ENCODE results near the gene PPP6R2. TPM values are rescaled to one million over a fixed set of nuclear protein-coding genes. Genes with fewer than 3 reads are reported as not detected.
A peak's percentile ranks its signal among the peaks of the same experiment; 100 is the strongest.

PPP6R2 gene
- total and polyA plus RNA-seq, 2 donors (not counting 3 experiments of a cell fraction or from before 2014, with no cell fraction given) = 38.6 to 54.6 TPM

DNA sequence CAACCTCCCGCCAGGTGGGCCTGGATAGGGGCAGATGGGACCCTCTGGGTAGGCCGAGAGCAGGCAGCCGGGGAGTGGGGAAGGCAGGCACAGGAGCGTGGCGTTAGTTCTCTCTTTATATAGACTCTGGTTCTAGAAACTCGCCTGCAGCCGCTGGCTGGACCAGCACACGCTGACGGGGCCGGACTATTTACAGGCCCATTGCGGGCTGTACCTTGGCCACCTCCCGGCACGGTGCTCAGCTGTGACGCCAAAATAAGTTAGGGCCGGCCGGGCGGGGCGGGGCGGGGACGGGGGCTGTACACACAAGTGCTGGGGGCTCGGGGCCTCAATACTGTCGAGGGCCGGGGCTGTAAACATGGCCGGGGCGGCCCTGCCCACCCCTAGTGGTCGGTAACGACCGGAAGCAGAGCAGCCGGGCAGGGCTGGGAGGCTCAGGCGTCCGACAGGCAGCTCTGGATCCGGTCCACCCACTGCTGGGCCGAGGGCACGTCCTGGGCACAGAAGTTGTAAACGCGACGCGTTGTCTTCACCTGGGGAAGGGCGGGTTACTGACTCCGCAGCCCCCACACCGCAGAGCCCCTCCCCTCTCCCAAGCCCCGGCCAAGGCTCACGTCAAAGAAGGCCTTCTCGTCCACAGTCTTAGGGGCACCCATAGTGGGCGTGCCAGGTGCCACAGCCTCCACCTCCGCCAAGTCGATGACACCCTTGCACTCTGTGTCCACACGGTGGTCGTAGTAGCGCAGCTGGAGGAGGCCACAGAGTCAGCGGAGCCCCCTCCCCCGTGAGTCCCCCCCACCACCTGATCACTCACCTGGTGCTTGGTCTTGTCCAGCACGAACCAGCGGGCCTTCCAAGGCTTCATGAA, 103.8 kb downstream of the PPP6R2 start:
- TF ChIP-seq EZH2 (IDR thresholded peaks at IDR 0.05; ENCODE audit: borderline replicate concordance, low read depth, low read length, severe bottlenecking) (no peak), MYC (IDR thresholded peaks at IDR 0.05; ENCODE audit: low read depth, low read length) (no peak), POLR2AphosphoS5 (IDR thresholded peaks at IDR 0.05; ENCODE audit: insufficient read depth, low read depth, low read length) (peak; percentile 4)
- no peaks in the 10 kb centered on the region for H3K9me1 ChIP-seq (replicated peaks; ENCODE audit: control insufficient read depth, extremely low read depth, insufficient read depth, low read length)
- H3K27me3 ChIP-seq (ENCODE audit: control insufficient read depth in 2 of 2, insufficient read depth in 2 of 2, low read length in 2 of 2) = no peaks in the 10 kb centered on the region
- H3K4me1 ChIP-seq (ENCODE audit: control insufficient read depth, extremely low read depth, insufficient read depth, low read length) = peaks cover 6% of the 10 kb centered on the region
- H3K4me2 ChIP-seq (ENCODE audit: insufficient read depth, low read length) = no peak overlapping the region
- dilution Hi-C loops (cut with MboI; ENCODE audit: extremely low pct_ligation_motif_present, low sequenced_read_pairs) (no loop called here), intact Hi-C loops (cut with micrococcal nuclease) (no loop called here)
- H3K27ac ChIP-seq (ENCODE audit: insufficient read depth, low read depth, low read length) = no peak overlapping the region
- ChIA-PET CTCF (no interaction called here), POLR2A (no interaction called here)
- DNase-seq (ENCODE audit: low read depth, low spot score) (no peak), FAIRE-seq (no peak)
- no peak overlapping the region for H2AFZ ChIP-seq (ENCODE audit: low read depth, low read length)
- H3K4me3 ChIP-seq (replicated peaks in 1 of 3; ENCODE audit: insufficient read depth in 1 of 3, low read depth in 1 of 3, low read length in 3 of 3) = no peak overlapping the region
- TSS peak; percentile 67 for BruUV-seq (replicated peaks)
- H3K9me3 ChIP-seq (replicated peaks; ENCODE audit: control insufficient read depth, insufficient read depth, low read length) = no peaks in the 10 kb centered on the region
- H3K36me3 ChIP-seq (ENCODE audit: control insufficient read depth in 2 of 2, extremely low read depth in 1 of 2, insufficient read depth in 2 of 2, low read length in 2 of 2) = peaks cover 6 to 38% of the 10 kb centered on the region in 2 experiments
- H3K9ac ChIP-seq (replicated peaks; ENCODE audit: extremely low read depth, insufficient read depth, low read length) = no peak overlapping the region
- no peaks in the 10 kb centered on the region for H3K79me2 ChIP-seq (ENCODE audit: control insufficient read depth, insufficient read depth, low read length)
- H4K20me1 ChIP-seq (replicated peaks; ENCODE audit: control insufficient read depth, extremely low read depth, insufficient read depth, low read length) = no peaks in the 10 kb centered on the region

DNA sequence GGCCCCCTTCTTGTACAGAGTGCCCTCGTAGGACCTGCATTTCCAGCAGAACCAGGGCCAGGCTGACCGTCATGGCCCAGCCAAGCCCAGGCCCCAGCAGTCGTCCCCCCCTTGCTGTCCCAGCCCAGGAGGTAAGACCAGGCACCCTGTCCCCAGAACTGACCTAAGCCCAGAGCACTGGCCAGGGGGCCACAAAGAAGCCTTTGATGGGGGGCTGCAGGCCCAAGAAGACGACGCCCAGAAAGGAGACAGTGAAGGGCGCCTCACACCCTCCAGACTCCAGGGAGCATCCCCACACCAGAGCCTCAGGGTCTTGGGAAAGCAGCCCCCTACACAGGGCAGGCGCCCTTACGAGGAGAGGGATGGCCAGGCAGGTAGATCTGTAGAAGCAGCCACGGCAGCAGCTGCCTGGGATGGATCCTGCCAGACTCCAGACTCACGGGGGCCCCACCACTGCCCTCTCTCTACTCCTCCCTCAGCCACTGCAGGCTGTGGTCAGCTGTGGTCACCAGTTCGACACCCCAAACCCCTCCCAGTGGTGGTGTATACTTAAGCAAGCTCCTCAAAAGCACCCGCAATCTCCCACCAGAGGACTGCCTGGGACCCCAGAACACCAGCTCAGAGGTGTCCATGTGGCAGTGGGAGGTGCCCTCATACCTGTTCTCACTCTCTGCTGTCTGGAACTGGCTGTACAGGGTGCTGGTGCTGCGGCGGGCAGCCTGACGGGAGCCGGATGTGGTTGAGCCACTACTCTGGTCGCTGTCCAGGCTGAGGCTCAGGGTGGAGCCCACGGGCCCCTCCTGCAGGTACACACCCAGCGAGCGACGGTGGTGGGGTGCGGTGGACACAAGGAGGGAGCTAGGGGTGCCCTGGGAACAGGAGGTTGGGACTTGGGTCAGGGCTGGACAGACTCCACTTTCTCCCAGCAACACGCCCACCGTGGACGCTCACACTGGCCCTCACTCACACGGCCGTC, 104.7 kb downstream of the PPP6R2 start:
- no peak for DNase-seq (ENCODE audit: low read depth, low spot score)
- no peak for FAIRE-seq
- no peak overlapping the region for H2AFZ ChIP-seq (ENCODE audit: low read depth, low read length)
- H3K36me3 ChIP-seq (ENCODE audit: control insufficient read depth in 2 of 2, extremely low read depth in 1 of 2, insufficient read depth in 2 of 2, low read length in 2 of 2) = peaks cover 6 to 38% of the 10 kb centered on the region in 2 experiments
- no peaks in the 10 kb centered on the region for H3K27me3 ChIP-seq (ENCODE audit: control insufficient read depth in 2 of 2, insufficient read depth in 2 of 2, low read length in 2 of 2)
- no peaks in the 10 kb centered on the region for H3K9me1 ChIP-seq (replicated peaks; ENCODE audit: control insufficient read depth, extremely low read depth, insufficient read depth, low read length)
- no TSS peak for BruUV-seq (replicated peaks)
- no peak overlapping the region for H3K27ac ChIP-seq (ENCODE audit: insufficient read depth, low read depth, low read length)
- dilution Hi-C loops (cut with MboI; ENCODE audit: extremely low pct_ligation_motif_present, low sequenced_read_pairs) (no loop called here), intact Hi-C loops (cut with micrococcal nuclease) (no loop called here)
- no peak overlapping the region for H3K9ac ChIP-seq (replicated peaks; ENCODE audit: extremely low read depth, insufficient read depth, low read length)
- ChIA-PET CTCF (interaction anchor here (1.2 kb wide), 1 partner anchor 78 kb away, joined by 4 read pairs; the partner anchor contains the start of gene SCO2), POLR2A (no interaction called here)
- H3K9me3 ChIP-seq (replicated peaks; ENCODE audit: control insufficient read depth, insufficient read depth, low read length) = no peaks in the 10 kb centered on the region
- no peaks in the 10 kb centered on the region for H3K79me2 ChIP-seq (ENCODE audit: control insufficient read depth, insufficient read depth, low read length)
- H3K4me2 ChIP-seq (ENCODE audit: insufficient read depth, low read length) = no peak overlapping the region
- H3K4me1 ChIP-seq (ENCODE audit: control insufficient read depth, extremely low read depth, insufficient read depth, low read length) = peaks cover 6% of the 10 kb centered on the region
- TF ChIP-seq POLR2A (IDR thresholded peaks at IDR 0.05; ENCODE audit: low read depth, low read length) = no peak
- TF ChIP-seq EZH2 (IDR thresholded peaks at IDR 0.05; ENCODE audit: borderline replicate concordance, low read depth, low read length, severe bottlenecking) = no peak
- TF ChIP-seq, protein P1, sequence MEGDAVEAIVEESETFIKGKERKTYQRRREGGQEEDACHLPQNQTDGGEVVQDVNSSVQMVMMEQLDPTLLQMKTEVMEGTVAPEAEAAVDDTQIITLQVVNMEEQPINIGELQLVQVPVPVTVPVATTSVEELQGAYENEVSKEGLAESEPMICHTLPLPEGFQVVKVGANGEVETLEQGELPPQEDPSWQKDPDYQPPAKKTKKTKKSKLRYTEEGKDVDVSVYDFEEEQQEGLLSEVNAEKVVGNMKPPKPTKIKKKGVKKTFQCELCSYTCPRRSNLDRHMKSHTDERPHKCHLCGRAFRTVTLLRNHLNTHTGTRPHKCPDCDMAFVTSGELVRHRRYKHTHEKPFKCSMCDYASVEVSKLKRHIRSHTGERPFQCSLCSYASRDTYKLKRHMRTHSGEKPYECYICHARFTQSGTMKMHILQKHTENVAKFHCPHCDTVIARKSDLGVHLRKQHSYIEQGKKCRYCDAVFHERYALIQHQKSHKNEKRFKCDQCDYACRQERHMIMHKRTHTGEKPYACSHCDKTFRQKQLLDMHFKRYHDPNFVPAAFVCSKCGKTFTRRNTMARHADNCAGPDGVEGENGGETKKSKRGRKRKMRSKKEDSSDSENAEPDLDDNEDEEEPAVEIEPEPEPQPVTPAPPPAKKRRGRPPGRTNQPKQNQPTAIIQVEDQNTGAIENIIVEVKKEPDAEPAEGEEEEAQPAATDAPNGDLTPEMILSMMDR (IDR thresholded peaks at IDR 0.05; ENCODE audit: extremely low read depth in 1 of 2, insufficient read depth in 1 of 2, low read depth in 1 of 2, low read length in 2 of 2) = no peak
- no peak for TF ChIP-seq GATA2 (IDR thresholded peaks at IDR 0.05; ENCODE audit: insufficient read depth, insufficient read length, low read depth, low read length)
- no peak for TF ChIP-seq FOS (IDR thresholded peaks at IDR 0.05; ENCODE audit: borderline replicate concordance, insufficient read depth, low read length)
- no peak for TF ChIP-seq POLR2AphosphoS5 (IDR thresholded peaks at IDR 0.05; ENCODE audit: insufficient read depth, low read depth, low read length)
- TF ChIP-seq MYC (IDR thresholded peaks at IDR 0.05; ENCODE audit: low read depth, low read length) = no peak
- no peak for TF ChIP-seq JUN (IDR thresholded peaks at IDR 0.05; ENCODE audit: borderline replicate concordance, insufficient read depth, insufficient read length, low read depth)
- TF ChIP-seq, protein P2, sequence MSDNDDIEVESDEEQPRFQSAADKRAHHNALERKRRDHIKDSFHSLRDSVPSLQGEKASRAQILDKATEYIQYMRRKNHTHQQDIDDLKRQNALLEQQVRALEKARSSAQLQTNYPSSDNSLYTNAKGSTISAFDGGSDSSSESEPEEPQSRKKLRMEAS (IDR thresholded peaks at IDR 0.05; ENCODE audit: insufficient read depth, insufficient read length) = no peak
- no peaks in the 10 kb centered on the region for H4K20me1 ChIP-seq (replicated peaks; ENCODE audit: control insufficient read depth, extremely low read depth, insufficient read depth, low read length)
- no peak overlapping the region for H3K4me3 ChIP-seq (replicated peaks in 1 of 3; ENCODE audit: insufficient read depth in 1 of 3, low read depth in 1 of 3, low read length in 3 of 3)
